ENCODE measurements around the gene IKZF3.
"Not testable (repeated sequence)": the region's sequence is repeated elsewhere in the genome, so short reads cannot be mapped to it uniquely, and the experiment has no call there.

IKZF3 gene

DNA sequence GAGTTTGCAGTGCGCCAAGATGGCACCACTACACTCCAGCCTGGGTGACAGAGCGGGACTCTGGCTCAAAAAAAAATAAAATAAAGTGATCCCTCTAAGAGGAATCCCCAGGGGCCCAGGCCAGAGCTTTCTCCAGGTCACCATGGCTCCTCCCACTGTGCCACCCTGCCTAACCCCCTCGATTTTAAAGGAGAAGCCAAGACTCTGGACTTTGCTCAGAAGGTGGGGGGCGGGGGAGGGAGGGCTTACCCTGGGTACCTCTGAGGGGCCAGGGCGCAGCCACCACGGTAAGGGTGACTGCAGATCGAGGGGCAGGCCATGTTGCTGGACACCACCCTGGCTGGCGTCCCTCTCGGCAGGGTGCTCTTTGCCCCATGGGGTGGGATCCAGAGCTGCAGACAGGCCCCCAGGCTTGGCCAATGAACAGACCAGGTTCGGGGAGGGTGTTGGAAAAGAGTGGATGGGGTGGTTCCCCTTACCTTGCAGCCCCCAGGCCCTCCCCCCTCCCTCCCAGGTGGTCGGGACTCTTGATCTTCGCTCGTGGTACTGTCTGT, 126.8 kb downstream of the IKZF3 start:
- DNase-seq, result no peak

DNA sequence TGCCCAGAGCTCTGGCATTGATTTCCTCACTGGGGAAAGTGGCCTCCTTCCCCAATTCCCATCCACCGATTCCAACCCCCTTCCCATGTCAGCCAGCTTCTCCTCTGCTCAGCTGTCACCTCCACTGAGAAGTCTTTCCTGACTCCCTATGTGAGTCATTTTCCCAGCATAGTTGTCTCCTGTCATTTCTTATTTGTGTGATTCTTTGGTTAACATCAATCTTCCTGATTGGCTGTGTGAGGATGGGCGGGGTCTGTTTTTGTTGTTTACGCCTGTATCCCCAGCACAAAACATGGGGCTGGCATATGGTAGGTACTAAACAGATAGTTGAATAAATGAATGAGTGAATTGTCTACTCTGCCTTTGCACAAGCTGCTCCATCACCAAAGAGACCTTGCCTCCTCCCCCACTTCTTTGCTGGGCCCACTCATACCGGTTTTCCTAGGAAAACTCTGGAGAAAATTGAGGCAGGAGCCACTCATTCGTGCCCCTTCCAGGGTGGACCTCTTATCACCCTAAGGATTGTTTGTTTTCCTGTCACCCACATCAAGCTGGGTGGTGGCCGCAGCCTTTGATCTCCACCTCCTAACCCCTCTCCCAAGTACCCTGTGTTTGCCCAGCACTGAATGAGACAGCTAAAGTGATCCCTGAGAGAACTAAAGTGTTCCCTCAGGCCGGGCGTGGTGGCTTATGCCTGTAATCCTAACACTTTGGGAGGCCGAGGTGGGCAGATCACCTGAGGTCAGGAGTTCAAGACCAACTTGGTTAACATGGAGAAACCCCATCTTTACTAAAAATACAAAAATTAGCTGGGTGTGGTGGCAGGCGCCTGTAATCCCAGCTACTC, 127.6 kb downstream of the IKZF3 start:
- DNase-seq, result no peak

DNA sequence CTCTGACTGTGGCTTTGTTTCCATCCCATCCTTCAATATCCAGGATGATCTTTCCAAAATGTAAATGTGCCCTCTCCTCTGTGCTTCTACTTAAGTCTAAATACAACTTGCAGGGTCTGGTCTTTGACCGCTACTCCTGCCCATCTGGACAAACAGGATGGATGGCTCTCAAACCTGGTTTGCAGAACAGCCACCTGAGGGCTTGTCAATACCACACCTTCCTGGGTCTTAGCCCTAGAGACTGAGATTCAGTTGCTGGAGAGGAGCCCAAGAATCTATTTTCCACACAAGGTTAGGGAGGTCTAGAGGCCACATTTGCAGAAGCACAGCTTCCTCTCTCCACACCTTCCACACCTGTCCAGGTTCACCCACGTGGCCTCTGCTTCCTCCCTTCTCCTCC, 128.2 kb downstream of the IKZF3 start:
- DNase-seq, result no peak

DNA sequence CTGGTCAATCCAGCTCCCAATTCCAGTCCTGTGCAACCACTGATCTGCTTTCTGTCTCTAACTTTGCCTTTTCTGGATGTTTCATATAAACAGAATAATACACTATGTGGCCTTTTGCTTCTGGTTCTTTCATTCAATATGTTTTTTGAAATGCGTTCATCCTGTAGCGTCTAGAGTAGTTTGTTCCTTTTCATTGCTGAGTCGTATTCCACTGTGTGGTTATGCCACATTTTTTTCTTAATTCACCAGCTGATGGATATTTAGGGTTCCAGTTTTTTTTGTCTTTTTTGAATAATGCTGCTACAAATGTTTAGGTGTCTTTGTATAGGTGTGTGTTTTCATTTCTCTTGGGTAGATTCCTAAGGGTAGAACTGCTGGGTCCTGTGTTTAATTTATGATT, 131.5 kb downstream of the IKZF3 start:
- no peak for DNase-seq

DNA sequence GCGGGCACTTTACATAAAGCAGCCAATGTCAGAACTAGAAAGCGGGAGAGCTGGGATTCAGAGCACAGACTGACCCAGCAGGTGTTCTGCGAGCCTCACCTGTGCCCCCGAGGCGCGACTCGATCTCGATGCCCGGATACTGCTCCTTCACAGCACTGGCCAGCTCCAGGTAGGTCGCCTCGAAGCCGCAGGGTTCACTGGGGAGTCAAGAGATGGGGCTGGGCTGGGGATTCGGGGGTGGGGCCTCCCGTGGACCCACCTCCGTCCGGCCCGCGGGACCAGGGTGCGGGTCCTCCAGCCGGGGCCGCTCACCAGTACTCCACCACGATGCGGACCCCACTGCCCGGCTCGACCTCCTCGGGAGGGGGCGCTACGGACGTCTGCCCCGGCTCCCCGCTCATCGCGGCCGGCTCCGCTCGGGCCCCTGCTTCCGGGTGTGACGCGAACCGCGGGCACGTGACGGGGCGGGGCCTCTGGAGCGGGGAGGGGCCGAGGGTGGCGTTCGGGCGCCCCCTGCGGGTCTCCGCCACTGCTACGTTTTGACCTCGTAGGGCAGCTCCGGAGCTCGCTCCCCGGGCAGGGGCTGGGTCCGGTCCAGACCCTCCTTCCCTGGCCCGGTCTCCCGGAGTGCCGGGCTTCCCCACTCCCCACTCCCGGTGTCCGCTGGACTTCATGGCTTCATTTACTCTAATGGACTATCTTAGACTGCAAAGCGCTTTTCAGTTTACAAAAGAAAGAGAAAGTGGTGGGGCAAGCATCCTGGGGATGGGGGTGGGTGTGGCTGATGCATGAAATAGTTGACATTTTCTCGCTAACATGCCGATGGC, 133.8 kb downstream of the IKZF3 start, which contains the start of gene MIEN1:
TSS of gene MIEN1 (minus strand) at position 438 of the 827 bp plus-strand sequence. CDS start at position 401, 37 bp downstream.
- DNase-seq, result peak; percentile 90

DNA sequence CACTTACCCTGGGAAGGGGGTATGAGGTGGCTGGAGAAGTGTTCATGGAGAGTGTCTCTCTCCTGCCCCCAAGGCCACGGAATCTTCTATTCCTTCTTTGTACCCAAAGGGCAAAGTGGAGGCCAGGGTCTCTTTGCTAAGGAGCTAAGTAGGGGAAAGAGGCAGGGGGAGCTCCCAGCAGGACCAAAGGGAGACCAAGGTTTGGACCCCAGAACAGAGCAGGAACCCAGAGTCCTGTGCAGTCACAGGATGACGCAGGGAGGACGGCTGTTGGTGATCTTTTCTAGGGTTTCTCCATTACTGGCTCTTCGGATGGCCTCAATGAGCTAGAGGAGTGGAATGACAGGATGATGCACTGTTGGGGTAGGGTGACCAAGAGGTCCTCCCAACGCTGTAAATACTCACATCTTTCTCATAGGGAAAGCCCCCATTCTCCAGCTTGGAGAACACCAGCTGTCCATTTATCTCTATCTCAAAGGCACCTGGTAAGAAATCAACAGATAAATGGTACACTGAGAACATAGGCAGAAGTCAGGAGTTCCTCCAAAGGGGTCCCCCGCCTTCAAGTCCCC, 134.7 kb downstream of the IKZF3 start:
- no peak for DNase-seq

DNA sequence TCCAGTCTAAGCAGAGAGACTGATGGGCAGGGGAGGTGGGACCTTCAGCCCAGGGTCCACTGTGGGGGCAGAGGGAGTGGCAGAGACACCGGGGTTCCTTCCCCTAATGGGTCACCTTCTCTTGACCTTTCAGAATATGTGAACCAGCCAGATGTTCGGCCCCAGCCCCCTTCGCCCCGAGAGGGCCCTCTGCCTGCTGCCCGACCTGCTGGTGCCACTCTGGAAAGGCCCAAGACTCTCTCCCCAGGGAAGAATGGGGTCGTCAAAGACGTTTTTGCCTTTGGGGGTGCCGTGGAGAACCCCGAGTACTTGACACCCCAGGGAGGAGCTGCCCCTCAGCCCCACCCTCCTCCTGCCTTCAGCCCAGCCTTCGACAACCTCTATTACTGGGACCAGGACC, 136.6 kb downstream of the IKZF3 start:
- DNase-seq, result no peak

DNA sequence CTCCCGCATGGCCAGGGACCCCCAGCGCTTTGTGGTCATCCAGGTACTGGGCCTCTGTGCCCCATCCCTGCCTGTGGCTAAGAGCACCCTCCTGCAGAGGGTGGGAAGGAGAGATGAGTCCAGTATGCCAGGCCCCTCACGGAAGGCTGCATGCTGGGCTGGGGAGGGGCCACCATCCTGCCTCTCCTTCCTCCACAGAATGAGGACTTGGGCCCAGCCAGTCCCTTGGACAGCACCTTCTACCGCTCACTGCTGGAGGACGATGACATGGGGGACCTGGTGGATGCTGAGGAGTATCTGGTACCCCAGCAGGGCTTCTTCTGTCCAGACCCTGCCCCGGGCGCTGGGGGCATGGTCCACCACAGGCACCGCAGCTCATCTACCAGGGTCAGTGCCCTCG, 137.5 kb downstream of the IKZF3 start:
- DNase-seq, result no peak

DNA sequence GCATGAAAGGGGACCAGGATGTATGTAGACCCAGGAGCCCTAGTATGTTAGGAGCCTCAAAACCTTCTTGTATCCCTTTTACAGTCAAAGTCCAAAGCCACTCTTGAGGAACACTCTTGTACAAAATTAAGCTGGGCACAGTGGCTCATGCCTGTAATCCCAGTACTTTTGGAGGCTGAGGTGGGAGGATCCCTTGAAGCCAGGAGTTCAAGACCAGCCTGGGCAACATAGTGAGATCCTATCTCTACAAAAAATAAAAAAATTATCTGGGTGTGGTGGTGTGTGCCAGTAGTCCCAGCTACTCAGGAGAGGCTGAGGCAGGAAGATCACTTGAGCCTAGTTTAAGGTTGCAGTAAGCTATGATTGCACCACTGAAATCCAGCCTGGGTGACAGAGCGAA, 138.2 kb downstream of the IKZF3 start:
- DNase-seq, result not testable (repeated sequence)

DNA sequence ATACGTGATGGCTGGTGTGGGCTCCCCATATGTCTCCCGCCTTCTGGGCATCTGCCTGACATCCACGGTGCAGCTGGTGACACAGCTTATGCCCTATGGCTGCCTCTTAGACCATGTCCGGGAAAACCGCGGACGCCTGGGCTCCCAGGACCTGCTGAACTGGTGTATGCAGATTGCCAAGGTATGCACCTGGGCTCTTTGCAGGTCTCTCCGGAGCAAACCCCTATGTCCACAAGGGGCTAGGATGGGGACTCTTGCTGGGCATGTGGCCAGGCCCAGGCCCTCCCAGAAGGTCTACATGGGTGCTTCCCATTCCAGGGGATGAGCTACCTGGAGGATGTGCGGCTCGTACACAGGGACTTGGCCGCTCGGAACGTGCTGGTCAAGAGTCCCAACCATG, 139.4 kb downstream of the IKZF3 start:
- no peak for DNase-seq

DNA sequence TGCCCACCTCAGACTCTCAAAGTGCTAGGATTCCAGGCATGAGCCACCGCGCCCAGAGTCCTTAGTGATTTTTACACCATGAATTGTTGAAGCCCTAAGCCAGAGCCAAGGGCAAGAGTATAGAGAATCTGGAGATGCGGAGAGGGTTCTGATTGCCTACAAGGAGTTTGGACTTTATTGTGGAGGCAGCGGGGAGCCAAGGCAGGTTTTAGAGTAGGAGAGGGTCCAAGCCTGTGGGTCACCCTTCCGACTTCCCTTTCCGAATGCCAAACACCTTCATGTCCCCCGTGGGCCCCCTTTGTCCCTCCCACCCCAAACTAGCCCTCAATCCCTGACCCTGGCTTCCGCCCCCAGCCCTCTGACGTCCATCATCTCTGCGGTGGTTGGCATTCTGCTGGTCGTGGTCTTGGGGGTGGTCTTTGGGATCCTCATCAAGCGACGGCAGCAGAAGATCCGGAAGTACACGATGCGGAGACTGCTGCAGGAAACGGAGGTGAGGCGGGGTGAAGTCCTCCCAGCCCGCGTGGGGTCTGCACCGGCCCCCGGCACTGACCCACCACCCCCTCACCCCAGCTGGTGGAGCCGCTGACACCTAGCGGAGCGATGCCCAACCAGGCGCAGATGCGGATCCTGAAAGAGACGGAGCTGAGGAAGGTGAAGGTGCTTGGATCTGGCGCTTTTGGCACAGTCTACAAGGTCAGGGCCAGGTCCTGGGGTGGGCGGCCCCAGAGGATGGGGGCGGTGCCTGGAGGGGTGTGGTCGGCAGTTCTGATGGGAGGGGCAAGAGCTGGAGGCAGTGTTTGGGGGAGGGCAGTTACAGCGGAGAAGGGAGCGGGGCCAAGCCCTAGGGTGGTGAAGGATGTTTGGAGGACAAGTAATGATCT, 140.9 kb downstream of the IKZF3 start:
- no peak for DNase-seq

DNA sequence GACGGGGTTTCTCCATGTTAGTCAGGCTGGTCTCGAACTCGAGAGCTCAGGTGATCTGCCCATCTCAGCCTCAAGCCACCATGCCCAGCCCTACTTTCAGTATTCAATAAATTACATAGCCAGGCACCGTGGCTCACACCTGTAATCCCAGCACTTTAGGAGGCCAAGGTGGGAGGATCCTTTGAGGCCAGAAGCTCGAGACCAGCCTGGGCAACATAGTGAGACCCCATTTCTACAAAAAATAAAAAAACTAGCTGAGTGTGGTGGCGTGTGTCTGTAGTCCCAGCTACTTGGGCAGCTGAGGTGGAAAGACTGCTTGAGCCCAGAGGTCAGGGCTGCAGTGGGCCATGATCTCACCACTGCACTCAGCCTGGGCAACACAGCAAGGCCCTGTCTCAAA, 142.0 kb downstream of the IKZF3 start:
- no peak for DNase-seq

DNA sequence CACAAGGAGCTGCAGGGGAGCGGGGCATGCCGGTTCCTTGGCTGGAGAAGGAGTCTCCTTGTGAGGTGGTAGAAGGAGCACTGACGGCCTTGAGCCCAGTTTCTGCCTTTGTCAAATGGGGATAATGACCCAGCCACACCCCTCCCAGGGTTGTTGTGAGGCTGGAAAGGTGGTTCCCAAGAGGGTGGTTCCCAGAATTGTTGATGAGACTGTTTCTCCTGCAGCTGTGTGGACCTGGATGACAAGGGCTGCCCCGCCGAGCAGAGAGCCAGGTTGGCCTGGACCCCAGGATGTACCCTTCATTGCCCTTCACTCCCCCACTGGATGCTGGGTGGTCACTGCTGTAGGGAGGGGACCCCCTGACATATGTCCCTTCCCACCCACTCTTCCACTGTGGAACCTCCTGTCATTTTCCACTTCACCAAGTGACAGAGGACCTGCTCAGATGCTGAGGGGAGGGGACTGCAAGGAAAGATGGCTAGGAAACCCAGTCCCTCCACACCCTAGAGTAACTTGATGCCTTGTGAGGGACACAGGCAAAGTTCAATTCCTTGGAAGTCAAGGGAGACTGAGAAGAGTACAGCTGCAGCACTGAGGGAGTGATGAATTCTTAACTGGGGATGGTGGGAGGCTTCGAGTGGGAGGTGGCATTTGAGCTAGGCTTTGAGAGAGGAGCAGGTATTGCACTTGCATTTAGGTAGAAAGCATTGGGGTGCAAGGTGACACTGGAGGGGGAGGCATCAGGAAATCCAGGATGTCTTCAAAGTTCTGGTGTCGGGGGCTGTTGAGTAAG, 144.4 kb downstream of the IKZF3 start:
- no peak for DNase-seq

DNA sequence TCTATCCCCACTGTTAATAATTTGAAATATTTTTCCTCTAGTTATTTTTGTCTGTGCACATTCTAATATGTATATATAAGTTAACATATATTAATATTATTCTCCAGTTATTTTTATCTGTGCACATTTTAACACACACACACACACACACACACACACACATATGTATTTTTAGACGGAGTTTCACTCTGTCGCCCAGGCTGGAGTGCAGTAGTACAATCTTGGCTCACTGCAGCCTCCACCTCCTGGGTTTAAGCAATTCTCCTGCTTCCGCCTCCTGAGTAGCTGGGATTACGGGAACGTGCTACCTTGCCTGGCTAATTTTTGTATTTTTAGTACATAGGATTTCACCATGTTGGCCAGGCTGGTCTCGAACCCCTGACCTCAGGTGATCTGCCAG, 146.5 kb downstream of the IKZF3 start:
- DNase-seq, result no peak

DNA sequence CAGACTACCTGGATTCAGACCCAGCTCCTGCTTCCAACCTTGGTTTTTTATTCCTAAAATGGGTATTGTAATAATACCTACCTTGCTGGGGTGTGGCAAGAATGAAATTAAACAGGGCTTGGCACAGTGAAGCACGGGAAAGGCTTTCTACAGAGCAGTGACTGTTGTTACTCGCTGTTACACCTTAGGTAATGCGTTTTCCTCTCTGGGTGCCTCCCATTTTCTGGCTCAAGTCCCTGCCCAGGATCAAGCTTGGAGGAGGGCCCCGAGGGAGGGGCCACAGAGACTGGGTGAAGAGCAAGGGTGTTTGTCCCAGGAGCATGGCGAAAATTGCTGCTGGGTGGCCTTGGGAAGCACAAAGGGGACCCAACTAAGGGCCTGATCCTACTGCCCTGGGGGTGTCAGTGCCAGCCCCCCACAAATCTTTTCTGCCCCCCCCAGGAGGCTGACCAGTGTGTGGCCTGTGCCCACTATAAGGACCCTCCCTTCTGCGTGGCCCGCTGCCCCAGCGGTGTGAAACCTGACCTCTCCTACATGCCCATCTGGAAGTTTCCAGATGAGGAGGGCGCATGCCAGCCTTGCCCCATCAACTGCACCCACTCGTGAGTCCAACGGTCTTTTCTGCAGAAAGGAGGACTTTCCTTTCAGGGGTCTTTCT, 147.1 kb downstream of the IKZF3 start:
- no peak for DNase-seq

DNA sequence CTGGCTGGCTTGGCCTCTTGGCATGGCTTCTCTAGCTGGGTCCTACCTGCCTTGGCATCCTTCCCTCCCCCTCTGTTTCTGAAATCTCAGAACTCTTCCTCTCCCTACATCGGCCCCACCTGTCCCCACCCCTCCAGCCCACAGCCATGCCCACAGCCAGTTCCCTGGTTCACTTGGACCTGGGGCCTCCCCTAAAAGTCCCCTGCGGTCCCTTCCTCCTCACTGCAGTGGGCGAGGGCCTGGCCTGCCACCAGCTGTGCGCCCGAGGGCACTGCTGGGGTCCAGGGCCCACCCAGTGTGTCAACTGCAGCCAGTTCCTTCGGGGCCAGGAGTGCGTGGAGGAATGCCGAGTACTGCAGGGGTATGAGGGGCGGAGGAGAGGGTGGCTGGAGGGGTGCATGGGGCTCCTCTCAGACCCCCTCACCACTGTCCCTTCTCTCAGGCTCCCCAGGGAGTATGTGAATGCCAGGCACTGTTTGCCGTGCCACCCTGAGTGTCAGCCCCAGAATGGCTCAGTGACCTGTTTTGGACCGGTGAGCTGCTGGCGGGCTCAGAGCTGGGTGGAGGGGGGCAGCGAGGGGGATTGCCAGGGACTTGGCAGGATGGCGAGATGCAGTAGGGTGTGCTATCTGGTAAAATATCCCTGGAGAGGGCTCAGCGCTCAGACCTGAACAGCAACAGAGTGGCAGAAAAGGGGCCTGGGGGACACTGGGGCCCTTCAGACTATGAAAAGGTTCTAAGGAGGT, 147.9 kb downstream of the IKZF3 start:
- DNase-seq, result no peak

DNA sequence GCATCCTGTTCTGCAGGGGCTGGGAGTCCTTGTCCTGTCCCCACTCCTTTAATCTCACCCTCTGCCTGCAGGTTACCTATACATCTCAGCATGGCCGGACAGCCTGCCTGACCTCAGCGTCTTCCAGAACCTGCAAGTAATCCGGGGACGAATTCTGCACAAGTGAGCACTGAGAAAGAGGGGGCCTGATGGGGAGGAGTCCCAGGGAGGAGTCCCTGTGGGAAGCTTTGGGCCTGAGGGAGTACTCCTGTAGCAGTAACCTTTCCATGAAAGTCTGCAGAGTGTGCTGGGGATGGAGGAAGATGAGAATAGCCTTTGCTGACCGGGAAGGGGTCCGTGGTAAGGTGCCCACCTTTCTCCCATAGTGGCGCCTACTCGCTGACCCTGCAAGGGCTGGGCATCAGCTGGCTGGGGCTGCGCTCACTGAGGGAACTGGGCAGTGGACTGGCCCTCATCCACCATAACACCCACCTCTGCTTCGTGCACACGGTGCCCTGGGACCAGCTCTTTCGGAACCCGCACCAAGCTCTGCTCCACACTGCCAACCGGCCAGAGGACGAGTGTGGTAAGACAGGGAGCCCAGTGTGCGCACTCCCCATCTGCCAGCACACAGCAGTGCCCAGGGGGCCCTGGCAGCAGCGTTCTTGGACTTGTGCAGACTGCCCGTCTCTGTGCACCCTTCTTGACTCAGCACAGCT, 148.6 kb downstream of the IKZF3 start:
- DNase-seq, result no peak

DNA sequence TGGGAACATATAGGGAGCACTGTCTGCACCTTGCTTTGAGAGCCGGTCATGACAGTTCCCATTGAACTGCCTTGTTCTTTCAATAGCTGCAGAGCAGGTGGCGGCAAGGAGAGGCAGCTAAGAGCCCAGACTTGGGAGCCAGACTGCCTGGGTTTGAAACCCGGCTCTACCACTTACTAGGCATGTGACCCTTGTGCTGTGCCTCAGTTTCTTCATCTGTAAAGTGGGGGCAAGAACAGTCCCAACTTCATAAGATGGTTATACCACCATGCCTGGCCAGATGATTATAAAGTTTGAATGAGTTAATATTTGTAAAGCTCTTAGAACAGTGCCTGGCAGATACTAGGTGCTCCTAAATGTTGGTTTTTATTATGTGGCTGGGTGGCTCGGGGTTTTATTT, 149.9 kb downstream of the IKZF3 start:
- no peak for DNase-seq

DNA sequence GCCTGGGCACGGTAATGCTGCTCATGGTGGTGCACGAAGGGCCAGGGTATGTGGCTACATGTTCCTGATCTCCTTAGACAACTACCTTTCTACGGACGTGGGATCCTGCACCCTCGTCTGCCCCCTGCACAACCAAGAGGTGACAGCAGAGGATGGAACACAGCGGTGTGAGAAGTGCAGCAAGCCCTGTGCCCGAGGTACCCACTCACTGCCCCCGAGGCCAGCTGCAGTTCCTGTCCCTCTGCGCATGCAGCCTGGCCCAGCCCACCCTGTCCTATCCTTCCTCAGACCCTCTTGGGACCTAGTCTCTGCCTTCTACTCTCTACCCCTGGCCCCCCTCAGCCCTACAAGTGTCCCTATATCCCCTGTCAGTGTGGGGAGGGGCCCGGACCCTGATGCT, 152.3 kb downstream of the IKZF3 start:
- DNase-seq, result no peak

DNA sequence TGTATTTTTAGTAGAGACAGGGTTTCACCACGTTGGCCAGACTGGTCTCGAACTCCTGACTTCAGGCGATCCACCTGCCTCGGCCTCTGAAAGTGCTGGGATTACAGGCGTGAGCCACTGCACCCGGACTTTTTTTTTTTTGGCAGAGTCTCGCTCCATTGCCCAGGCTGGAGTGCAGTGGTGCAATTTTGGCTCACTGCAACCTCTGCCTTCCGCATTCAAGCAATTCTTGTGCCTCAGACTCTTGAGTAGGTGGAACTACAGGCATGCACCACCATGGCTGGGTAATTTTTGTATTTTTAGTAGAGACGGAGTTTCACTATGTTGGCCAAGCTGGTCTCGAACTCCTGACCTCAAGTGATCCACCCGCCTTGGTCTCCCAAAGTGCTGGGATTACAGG, 153.0 kb downstream of the IKZF3 start:
- DNase-seq, result not testable (repeated sequence)
